ENCODE results near the gene VPS54. TPM values are rescaled to one million over a fixed set of nuclear protein-coding genes. Genes with fewer than 3 reads are reported as not detected.

Gene VPS54
- total RNA-seq, 1 donor from 2014 or later, result 15.3 TPM

DNA sequence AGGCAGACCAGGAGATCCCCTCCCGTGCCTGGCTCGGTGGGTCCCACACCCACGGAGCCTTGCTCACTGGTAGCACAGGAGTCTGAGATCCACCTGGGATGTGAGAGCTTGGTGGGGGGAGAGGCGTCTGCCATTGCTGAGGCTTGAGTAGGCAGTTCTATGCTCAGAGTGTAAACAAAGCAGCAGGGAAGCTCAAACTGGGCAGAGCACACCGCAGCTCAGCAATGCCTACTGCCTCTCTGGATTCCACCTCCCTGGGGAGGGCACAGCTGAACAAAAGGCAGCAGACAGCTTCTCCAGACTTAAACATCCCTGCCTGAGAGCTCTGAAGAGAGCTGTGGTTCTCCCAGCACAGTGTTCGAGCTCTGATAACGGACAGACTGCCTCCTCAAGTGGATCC is 92.4 kb downstream of the VPS54 start:
- no peak overlapping the region for H3K4me3 ChIP-seq (ENCODE audit: low read depth, low read length)
- DNase-seq (ENCODE audit: low read depth), result no peak
- TF ChIP-seq, protein P1, sequence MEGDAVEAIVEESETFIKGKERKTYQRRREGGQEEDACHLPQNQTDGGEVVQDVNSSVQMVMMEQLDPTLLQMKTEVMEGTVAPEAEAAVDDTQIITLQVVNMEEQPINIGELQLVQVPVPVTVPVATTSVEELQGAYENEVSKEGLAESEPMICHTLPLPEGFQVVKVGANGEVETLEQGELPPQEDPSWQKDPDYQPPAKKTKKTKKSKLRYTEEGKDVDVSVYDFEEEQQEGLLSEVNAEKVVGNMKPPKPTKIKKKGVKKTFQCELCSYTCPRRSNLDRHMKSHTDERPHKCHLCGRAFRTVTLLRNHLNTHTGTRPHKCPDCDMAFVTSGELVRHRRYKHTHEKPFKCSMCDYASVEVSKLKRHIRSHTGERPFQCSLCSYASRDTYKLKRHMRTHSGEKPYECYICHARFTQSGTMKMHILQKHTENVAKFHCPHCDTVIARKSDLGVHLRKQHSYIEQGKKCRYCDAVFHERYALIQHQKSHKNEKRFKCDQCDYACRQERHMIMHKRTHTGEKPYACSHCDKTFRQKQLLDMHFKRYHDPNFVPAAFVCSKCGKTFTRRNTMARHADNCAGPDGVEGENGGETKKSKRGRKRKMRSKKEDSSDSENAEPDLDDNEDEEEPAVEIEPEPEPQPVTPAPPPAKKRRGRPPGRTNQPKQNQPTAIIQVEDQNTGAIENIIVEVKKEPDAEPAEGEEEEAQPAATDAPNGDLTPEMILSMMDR (conservative IDR thresholded peaks at IDR 0.05; ENCODE audit: low read depth, low read length), result no peak

DNA sequence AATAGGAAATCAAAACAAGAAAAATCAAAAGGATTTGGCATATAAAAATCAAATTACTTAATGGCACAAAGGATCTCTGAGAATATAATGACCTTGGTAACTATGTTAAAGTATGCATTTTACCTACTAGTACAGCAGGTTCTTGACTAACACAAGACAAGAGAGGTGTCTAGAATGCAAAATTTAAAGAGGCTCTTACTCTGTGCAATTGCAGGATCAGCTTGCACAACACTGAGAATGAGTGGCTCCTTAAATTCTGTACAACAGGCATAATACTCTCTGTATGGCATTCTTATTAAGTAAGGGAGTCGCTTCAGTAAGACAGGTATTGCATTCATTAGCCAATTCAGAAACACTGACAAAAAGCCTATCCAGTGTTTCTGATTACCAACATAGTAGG is 104.9 kb downstream of the VPS54 start:
- H3K4me3 ChIP-seq (ENCODE audit: low read depth, low read length), result no peak overlapping the region
- TF ChIP-seq, protein P1 (conservative IDR thresholded peaks at IDR 0.05; ENCODE audit: low read depth, low read length), result no peak
- DNase-seq (ENCODE audit: low read depth), result no peak

DNA sequence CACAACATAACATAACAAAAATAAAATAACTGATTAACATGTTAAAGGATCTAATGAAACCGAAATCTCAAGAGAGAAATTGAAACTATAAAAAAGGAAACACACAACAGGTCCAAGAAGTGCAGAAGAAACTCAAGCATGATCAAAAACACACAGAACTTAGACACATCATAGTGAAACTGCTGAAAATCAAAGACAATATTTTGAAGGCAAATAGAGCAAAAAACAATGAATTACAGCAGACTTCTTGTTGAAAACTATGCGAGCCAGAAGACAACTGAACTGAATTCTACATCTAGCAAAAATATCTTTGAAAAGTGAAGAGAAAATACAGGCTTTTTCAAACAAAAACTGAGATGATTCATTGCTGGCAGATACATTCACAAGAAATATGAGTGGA is 116.2 kb downstream of the VPS54 start:
- TF ChIP-seq, protein P1 (conservative IDR thresholded peaks at IDR 0.05; ENCODE audit: low read depth, low read length), result no peak
- no peak for DNase-seq (ENCODE audit: low read depth)
- H3K4me3 ChIP-seq (ENCODE audit: low read depth, low read length), result no peak overlapping the region

DNA sequence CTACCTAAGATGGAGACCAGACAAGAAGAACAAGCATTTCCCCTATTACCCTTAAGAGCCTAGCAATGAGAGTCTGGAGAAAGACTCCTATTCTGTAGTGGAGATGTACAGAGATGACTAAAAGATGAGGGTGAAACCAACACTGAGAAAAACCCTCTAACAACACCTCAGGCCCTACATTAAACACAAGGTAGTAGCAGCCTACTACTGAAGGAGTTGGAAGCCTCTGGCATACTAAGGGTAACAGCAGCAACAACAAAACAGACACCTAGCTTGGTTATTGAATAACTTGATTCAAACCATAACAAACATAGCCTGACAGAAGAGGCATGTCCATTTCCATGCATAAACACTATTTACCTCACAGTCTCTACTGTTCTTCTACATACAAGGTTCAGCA is 117.1 kb downstream of the VPS54 start:
- TF ChIP-seq, protein P1 (conservative IDR thresholded peaks at IDR 0.05; ENCODE audit: low read depth, low read length), result no peak

DNA sequence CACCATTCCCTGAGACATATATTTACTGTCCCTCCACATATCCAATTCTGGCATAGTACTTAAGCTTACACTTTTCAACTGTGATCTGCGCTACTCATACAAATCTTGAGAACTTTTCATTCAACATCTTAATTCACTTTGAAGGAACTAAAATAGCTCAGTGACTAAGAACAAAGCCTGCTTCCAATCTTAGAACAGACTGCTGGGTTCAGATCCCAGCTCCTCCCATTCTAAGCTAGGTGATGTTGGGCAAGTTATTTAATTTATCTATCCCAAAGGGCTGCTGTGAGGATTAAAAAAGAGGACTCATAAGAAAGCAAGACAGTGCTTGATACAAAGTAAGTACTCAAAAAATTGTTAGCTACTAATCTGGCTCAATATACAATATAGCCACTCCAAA is 119.6 kb downstream of the VPS54 start:
- TF ChIP-seq, protein P1 (conservative IDR thresholded peaks at IDR 0.05; ENCODE audit: low read depth, low read length), result no peak
- no peak overlapping the region for H3K4me3 ChIP-seq (ENCODE audit: low read depth, low read length)
- no peak for DNase-seq (ENCODE audit: low read depth)

More for the DNA sequence above, 117.1 kb downstream of the VPS54 start:
- H3K4me3 ChIP-seq (ENCODE audit: low read depth, low read length), result no peak overlapping the region
- DNase-seq (ENCODE audit: low read depth), result no peak

DNA sequence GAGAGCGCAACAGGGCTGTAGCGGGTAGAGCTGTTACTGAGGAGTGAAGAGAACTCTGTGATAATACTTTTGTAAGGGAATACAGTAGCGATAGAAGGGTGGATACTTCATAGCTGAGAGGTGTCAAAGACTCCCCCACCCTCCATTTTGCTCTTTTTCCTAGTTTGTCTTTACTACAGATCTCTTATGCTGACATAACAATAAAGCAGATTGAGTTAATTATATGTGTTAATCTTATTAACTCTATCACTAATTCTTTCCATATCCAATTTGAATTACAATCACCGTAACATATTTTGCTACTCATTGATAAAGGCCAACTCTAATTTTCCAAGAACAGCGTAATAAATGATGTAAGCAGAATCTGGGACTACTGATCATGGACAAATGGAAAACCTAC is 120.4 kb downstream of the VPS54 start:
- no peak for DNase-seq (ENCODE audit: low read depth)
- TF ChIP-seq, protein P1 (conservative IDR thresholded peaks at IDR 0.05; ENCODE audit: low read depth, low read length), result no peak
- no peak overlapping the region for H3K4me3 ChIP-seq (ENCODE audit: low read depth, low read length)

DNA sequence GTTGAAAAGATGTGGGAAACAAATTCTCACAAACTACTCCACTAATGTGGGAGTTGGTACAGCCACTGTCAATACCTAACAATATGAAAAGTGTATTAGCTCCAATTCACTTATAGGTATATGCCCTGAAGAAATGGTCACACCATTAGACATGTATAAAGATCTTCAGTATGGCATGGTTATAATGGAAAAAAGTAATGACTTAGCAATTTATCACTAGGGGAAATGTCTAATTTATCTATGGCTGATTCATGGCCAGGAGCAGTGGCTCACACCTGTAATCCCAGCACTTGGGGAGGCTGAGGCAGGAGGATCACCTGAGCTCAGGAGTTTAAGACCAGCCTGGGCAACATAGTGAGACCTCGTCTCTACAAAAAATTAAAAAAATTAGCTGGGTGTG is 125.1 kb downstream of the VPS54 start:
- no peak for DNase-seq (ENCODE audit: low read depth)
- TF ChIP-seq, protein P1 (conservative IDR thresholded peaks at IDR 0.05; ENCODE audit: low read depth, low read length), result no peak
- H3K4me3 ChIP-seq (ENCODE audit: low read depth, low read length), result no peak overlapping the region
